GM18526 (cell line): ENCODE results near the gene SYCN.

Experiments used
- POLR2A ChIP-seq: IDR thresholded peaks from 3 replicates; pipeline ENCODE4 v1.6.1; 2011; ENCODE audit not compliant: insufficient read length; ENCODE audit errors: extremely low read depth

The SYCN gene

DNA sequence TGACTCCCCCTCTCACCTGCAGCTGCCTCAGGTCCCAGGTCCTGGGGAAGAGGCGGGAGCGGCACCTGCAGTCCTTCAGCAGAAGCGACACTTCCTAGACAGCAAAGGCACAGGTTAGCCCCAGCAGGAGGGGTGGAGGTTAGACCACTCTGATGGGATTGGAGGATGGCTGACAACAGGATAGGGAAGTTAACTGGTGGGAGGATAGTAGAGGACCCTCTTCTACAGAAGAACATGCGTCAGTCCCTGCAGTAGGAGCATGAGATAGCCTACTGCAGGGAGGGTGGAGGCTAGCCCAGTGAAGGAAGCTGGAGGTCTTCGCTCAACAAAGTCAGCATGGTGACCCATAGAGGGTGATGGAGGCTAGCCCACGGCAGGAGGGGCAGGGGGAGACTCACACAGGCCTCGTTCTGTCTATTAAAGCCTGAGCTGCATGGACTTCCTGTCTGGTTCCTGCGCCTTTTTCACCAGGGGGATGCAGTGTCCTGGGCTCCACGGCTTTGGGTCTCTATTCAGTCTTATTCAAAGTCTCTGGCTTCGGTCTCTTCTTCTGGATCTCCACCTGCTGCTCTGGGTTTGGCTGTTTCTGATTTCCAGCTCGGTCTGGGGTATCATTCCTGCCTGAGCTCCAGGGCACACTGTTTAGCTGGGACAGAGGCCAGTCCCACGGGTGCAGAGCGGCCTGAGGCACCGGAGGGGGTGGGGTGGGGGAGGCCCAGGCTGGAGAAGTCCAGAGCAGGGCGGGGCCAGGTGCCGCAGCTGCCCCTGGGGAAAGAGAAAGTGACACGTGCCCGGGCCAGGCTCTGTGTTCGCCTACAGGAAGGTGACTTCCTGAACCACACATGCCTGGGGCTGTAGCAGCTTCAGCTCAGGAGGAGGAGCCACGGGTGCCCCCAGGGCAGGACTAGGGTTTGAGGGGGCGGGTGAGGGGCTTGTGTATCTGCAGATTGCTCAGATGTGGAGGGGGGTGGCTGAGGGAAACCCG lies 33.4 kb upstream of the SYCN start:
- no peak for TF ChIP-seq POLR2A

GRCh38 chr19:39236527-39236926 lies 32.5 kb upstream of the SYCN start:
- no peak for TF ChIP-seq POLR2A

- TF ChIP-seq POLR2A: no peak
Measured at GRCh38 chr19:39232708-39233107, 28.6 kb upstream of the SYCN start.

- no peak for TF ChIP-seq POLR2A
Measured at GRCh38 chr19:39230096-39230764, 26.2 kb upstream of the SYCN start.

DNA sequence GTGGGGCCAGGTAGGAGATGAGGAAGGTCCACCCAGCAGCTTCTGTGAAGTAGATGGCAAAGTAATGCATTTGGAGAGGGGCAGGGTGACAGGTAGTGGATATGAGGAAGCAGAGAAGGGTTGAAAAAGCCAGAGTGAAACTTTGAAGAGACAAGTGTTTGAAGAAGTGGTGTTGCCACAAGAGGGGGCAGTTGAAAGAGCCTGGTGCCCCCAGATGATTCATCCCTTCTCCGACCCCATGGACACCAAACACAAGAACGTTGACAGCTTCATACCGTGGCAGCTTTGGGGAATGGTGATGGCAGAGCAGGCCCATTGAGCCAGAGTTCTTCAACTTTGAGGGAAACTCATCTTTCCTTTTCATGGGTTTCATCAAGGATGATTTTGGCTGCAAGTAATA lies 20.8 kb upstream of the SYCN start:
- TF ChIP-seq POLR2A: no peak

DNA sequence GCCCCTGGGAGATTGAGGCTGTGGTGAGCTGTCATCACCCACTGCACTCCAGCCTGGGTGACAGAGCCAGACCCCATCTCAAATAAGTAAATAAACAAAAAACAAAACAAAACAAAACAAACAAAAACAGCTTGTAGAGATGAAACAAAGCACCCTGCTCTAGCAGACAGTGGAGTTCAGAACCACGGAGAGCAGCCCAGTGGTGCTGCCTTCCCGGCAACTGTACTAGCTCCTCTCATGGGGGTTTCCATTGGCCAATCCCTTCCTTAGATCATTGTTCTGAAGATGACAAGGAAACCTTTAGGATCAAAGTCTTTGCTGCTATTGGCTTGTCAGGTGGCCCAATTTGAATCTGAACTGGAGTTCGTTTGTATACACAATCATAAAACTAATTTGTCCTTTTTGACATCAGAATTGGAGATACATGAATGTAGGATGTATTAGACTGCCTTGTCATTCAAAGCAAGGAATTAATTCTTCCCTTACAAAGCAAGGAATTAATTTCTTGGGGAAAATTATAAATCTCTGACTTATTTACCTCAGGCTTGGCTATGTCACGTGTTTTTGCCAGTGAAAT lies 19.7 kb upstream of the SYCN start:
- TF ChIP-seq POLR2A: no peak

GRCh38 chr19:39218230-39219007 lies 14.4 kb upstream of the SYCN start:
- TF ChIP-seq POLR2A: no peak

GRCh38 chr19:39217094-39217493 lies 13.0 kb upstream of the SYCN start:
- no peak for TF ChIP-seq POLR2A

DNA sequence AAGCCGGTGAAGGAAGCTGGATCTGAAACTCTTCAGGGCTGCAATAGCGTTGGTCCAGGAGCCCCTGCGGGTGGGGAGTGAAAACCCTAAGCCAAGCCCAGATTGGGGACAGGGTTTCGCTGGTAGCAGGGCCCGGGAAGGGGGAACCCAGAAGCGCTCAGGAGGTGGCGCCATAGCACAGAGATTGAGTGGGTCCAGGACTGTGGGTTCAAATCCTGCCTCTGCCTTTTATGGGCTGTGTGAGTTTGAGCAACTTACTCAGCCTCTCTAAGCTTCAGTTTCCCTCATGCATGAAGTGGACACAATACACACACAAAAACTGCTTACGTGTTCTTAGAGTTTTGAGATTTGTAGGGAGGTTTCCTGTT lies 8.3 kb upstream of the SYCN start:
- TF ChIP-seq POLR2A: no peak

DNA sequence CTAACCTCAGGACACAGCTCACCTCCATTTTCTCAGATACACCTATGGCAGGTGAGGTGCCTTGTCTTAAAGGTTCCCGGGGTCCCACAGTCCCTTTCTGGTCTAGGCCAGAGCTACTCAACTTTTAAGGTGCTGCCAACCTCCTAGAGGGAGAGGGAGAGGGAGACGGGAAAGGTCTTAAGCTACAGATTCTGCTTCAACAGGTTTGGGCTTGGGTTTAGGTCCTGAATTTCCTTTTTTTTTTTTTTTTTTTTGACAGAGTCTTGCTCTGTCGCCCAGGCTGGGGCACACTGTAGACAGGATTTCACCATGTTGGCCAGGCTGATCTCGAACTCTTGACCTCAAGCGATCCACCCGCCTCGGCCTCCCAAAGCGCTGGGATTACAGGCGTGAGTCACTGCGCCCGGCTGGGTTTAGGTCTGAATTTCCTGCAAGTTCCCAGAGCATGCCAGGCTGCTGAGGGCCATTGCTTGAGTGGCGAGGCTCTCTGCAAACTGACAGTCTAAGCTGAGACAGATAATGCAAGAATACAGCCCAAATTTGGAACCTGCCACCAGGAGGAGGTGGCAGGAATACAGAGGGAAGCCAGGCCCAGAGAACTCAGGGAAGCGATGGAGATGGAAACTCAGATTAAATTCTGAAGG lies 7.8 kb upstream of the SYCN start:
- no peak for TF ChIP-seq POLR2A

DNA sequence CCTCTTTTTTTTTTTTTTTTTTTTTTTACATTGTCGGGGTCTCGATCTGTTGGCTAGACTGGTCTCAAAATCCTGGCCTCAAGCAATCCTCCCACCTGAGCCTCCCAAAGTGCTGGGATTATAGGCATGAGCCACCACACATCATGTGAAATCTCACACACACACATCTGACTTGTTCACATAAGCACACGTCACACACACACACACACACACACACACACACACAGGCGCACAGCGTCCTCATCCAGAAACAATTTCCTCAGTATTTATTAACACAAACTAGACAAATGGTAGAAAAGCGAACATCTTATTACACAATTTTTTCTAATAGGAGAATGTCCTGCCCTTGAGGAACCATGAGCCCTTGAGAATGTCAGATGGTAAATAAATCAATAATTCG lies 5.1 kb upstream of the SYCN start:
- no peak for TF ChIP-seq POLR2A

- no peak for TF ChIP-seq POLR2A
Measured at GRCh38 chr19:39208175-39208795, 4.2 kb upstream of the SYCN start.

- no peak for TF ChIP-seq POLR2A
Measured at GRCh38 chr19:39207293-39207836, 3.3 kb upstream of the SYCN start.

GRCh38 chr19:39206122-39206521 lies 2.1 kb upstream of the SYCN start:
- no peak for TF ChIP-seq POLR2A
